ENCODE measurements around the gene TUBA1A. TPM values are rescaled to one million over a fixed set of nuclear protein-coding genes. Genes with fewer than 3 reads are reported as not detected.

Gene TUBA1A
- total RNA-seq, 4 donors from 2014 or later: 24.6 to 64.4 (median 32.1) TPM

DNA sequence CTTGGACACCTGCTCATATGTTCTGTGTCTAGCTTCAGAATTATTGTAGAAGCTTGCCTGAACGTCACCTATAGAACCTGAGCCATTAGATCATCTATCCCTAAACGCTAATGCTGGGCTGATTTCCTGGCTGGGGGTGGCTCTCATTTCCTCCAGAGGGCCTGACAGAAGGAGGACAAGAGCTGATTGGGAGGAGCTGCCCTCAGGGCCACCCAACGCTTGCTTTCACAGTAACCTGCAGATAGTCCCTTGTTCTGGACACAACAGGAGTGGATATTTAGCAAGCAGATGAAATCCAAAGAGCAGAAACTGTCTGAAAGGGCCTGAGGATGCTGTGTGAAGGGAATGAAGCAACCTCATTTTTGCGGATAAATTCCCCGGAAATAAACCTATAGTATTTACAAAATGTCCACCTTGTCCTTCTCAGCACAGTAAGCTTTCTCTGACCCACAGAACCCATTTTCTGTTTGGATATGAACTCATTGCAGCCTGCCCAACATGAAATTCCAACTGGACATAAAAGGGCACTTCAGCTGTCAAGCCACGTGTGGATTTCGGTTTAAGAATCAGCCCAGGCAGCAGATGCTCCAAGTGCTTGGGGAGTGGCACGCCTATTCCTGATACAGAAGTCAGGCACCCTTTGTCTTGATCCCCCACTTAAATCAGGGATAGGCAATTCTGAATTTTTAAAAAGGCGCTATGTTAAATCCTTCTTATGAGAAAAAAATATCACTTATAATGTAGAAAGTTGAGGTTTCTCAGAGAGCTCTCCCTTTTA lies 43.2 kb upstream of the TUBA1A start:
- no peaks in the 10 kb centered on the region for H3K36me3 ChIP-seq
- 73 to 78% methylated on average over 9 of the region's 9 CpGs for WGBS, 2 donors
- H3K4me1 ChIP-seq: peaks cover 0 to 9% of the 10 kb centered on the region in 2 donors
- intact Hi-C loops (cut with DNase I): loop anchor here (5.0 to 10.0 kb wide), 3 partner anchors 35 to 147 kb away; partner anchors contain the start of gene TUBA1B
- no peak for DNase-seq
- H3K27ac ChIP-seq: no peak overlapping the region
- H3K4me3 ChIP-seq (replicated peaks in 1 of 3): no peak overlapping the region
- no peaks in the 10 kb centered on the region for H3K9me3 ChIP-seq
- TF ChIP-seq, protein P1, sequence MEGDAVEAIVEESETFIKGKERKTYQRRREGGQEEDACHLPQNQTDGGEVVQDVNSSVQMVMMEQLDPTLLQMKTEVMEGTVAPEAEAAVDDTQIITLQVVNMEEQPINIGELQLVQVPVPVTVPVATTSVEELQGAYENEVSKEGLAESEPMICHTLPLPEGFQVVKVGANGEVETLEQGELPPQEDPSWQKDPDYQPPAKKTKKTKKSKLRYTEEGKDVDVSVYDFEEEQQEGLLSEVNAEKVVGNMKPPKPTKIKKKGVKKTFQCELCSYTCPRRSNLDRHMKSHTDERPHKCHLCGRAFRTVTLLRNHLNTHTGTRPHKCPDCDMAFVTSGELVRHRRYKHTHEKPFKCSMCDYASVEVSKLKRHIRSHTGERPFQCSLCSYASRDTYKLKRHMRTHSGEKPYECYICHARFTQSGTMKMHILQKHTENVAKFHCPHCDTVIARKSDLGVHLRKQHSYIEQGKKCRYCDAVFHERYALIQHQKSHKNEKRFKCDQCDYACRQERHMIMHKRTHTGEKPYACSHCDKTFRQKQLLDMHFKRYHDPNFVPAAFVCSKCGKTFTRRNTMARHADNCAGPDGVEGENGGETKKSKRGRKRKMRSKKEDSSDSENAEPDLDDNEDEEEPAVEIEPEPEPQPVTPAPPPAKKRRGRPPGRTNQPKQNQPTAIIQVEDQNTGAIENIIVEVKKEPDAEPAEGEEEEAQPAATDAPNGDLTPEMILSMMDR (IDR thresholded peaks at IDR 0.05): no peak
- no peak for TF ChIP-seq POLR2A (IDR thresholded peaks at IDR 0.05)
- no peaks in the 10 kb centered on the region for H3K27me3 ChIP-seq

DNA sequence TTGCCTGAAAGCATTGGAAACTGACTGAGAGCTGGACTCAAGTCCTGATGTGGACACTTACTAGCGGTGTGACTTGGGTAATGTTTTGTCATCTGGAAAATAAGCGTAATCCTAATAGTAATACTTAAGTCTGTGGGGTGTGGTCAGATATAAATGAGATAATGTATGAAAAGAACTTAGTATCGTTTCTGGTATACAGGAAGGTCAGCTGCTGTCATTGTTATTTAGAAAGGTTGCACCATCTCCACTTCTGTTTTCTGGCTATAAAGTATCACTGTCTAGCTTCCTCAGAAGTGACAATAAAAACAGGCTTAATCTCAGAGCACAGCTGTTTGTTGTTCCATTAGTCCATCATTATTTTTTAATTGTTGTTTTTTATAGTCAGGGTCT lies 41.9 kb upstream of the TUBA1A start:
- no peak for DNase-seq
- WGBS, 2 donors: 85 to 87% methylated on average over 3 of the region's 3 CpGs
- H3K9me3 ChIP-seq: no peaks in the 10 kb centered on the region
- no peaks in the 10 kb centered on the region for H3K27me3 ChIP-seq
- no peaks in the 10 kb centered on the region for H3K36me3 ChIP-seq
- H3K27ac ChIP-seq: no peak overlapping the region
- intact Hi-C loops (cut with DNase I): loop anchor here (5.0 to 10.0 kb wide), 3 partner anchors 33 to 146 kb away; partner anchors contain the start of gene TUBA1B
- peaks cover 0 to 9% of the 10 kb centered on the region in 2 donors for H3K4me1 ChIP-seq
- no peak overlapping the region for H3K4me3 ChIP-seq (replicated peaks in 1 of 3)
- TF ChIP-seq POLR2A (IDR thresholded peaks at IDR 0.05): no peak
- TF ChIP-seq, protein P1 (IDR thresholded peaks at IDR 0.05): no peak

DNA sequence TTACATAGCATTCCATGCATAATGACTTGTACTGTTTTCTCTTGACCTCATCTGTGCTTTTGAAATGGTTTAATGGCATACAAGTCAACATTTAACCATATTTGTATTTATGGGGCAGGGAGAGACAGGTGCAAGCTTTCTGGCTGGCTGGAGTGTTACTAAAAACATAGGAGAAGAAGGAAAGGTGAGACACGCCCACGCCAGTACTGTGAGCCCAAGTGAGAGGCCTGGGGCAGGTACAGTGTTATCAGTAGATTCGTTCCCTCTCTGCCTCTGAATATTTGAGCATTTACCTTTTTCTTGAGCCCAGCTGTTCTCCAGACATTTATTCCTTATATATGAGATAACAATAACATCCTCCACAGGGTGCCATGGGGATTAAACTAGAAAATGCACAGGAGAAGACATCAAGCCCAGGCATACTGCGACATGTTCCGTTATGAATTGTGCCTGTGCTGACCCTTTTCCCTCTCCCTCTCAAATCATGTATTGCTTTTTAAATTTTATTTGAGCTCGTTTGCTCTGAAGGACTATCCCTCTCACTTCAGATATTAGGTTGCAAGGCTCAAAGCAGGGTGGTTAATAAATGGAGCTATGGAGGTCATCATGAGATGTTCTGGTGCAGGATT lies 41.4 kb upstream of the TUBA1A start:
- no peak overlapping the region for H3K27ac ChIP-seq
- no peaks in the 10 kb centered on the region for H3K27me3 ChIP-seq
- DNase-seq: no peak
- intact Hi-C loops (cut with DNase I): loop anchor here (5.0 to 10.0 kb wide), 3 partner anchors 33 to 145 kb away; partner anchors contain the start of gene TUBA1B
- no peaks in the 10 kb centered on the region for H3K36me3 ChIP-seq
- H3K4me3 ChIP-seq (replicated peaks in 1 of 3): no peak overlapping the region
- H3K9me3 ChIP-seq: no peaks in the 10 kb centered on the region
- peaks cover 0 to 9% of the 10 kb centered on the region in 2 donors for H3K4me1 ChIP-seq
- TF ChIP-seq, protein P1 (IDR thresholded peaks at IDR 0.05): no peak
- TF ChIP-seq POLR2A (IDR thresholded peaks at IDR 0.05): no peak
- WGBS, 2 donors: 86 to 90% methylated on average over 6 of the region's 6 CpGs

DNA sequence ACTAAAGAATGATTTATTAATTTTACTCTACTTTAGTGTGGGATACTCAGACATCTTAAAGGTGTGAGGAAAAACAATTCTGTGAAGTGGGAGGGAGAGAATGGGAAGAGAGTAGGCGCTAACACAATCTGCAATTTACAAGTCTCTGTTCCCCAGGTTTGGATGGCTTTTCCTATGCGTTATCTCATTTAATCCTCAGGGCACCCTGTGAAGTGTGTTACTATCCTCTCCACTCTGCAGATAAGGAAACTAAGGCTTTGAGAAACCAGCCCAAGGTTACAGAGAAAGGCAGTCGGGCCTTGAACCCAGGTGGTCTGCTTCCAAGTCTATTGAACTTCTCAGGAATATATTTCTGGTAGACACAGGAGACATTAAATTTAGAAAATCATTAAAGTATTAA lies 39.8 kb upstream of the TUBA1A start:
- no peak for DNase-seq
- H3K4me1 ChIP-seq: peaks cover 0 to 2% of the 10 kb centered on the region in 2 donors
- no peak for TF ChIP-seq POLR2A (IDR thresholded peaks at IDR 0.05)
- TF ChIP-seq, protein P1 (IDR thresholded peaks at IDR 0.05): no peak
- WGBS, 2 donors: 76 to 81% methylated on average over 3 of the region's 3 CpGs
- H3K27me3 ChIP-seq: no peaks in the 10 kb centered on the region
- intact Hi-C loops (cut with DNase I): no loop called here
- H3K27ac ChIP-seq: no peak overlapping the region
- no peak overlapping the region for H3K4me3 ChIP-seq (replicated peaks in 1 of 3)
- H3K9me3 ChIP-seq: no peaks in the 10 kb centered on the region
- no peaks in the 10 kb centered on the region for H3K36me3 ChIP-seq

DNA sequence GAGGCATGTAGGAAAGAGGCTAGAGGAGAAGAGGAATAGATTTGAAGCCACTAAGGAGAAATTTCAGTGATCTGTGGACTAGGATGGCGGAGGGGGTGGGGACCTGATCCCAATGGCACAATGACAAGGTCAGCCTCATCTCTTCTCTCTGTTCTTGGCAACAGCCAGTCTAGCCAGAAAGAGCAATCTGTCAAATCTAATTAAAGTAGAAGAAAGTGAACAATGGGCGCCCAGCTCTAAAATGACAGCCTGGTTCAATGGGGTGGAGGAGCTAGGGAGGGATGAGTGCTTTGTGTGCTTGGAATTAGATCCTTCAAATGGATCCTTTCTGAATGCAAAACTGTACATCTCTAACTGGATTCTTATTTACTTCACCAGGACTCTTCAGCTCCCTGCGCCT lies 38.8 kb upstream of the TUBA1A start:
- DNase-seq: no peak
- H3K36me3 ChIP-seq: no peaks in the 10 kb centered on the region
- H3K4me1 ChIP-seq: no peaks in the 10 kb centered on the region
- H3K9me3 ChIP-seq: no peaks in the 10 kb centered on the region
- H3K27me3 ChIP-seq: no peaks in the 10 kb centered on the region
- H3K4me3 ChIP-seq (replicated peaks in 1 of 3): no peak overlapping the region
- TF ChIP-seq, protein P1 (IDR thresholded peaks at IDR 0.05): no peak
- TF ChIP-seq POLR2A (IDR thresholded peaks at IDR 0.05): no peak
- H3K27ac ChIP-seq: no peak overlapping the region
- intact Hi-C loops (cut with DNase I): no loop called here
- WGBS, 2 donors: 96 to 97% methylated on average over 3 of the region's 3 CpGs
